ENCODE measurements around the gene GFER. TPM values are rescaled to one million over a fixed set of nuclear protein-coding genes. Genes with fewer than 3 reads are reported as not detected.
"Not testable (repeated sequence)": the region's sequence is repeated elsewhere in the genome, so short reads cannot be mapped to it uniquely, and the experiment has no call there.

Gene GFER
- total RNA-seq, 2 donors from 2014 or later = 13.2 to 35.9 TPM

- no peak overlapping the region for H3K4me3 ChIP-seq
- DNase-seq = no peak
Measured at GRCh38 chr16:2030036-2030435, 46.0 kb downstream of the GFER start.

GRCh38 chr16:2031081-2031577 lies 47.1 kb downstream of the GFER start:
- Histone ChIP-seq H3K27me3 (no peaks in the 10 kb centered on the region), H3K36me3 (replicated peaks in 1 of 2; ENCODE audit: insufficient read depth in 1 of 2, low read depth in 2 of 2) (no peaks in the 10 kb centered on the region), H3K4me3 (no peak overlapping the region), H3K9me3 (no peaks in the 10 kb centered on the region), H3K27ac (peak overlapping the region in 1 of 4 donors; percentile 17), H3K4me1 (peaks cover 36% of the 10 kb centered on the region)
- DNase-seq (no peak), ATAC-seq (no peak)
- intact Hi-C loops (cut with DNase I) = no loop called here
- WGBS, 2 donors = 80% methylated on average over 11 of the region's 11 CpGs; no CpG with 5 or more reads in 1 of the 2 donors
- TF ChIP-seq POLR2A (IDR thresholded peaks at IDR 0.05) (no peak), CTCF (IDR thresholded peaks at IDR 0.05) (no peak)

More at GRCh38 chr16:2030036-2030435, 46.0 kb downstream of the GFER start:
- WGBS, 2 donors = 83 to 100% methylated on average over 4 to 11 of the region's 11 CpGs
- H3K36me3 ChIP-seq (replicated peaks in 1 of 2; ENCODE audit: insufficient read depth in 1 of 2, low read depth in 2 of 2) = no peaks in the 10 kb centered on the region
- H3K4me1 ChIP-seq = peaks cover 27% of the 10 kb centered on the region
- peak overlapping the region in 1 of 4 donors; percentile 17 for H3K27ac ChIP-seq
- TF ChIP-seq CTCF (IDR thresholded peaks at IDR 0.05) (no peak), POLR2A (IDR thresholded peaks at IDR 0.05) (no peak)
- no peaks in the 10 kb centered on the region for H3K9me3 ChIP-seq
- H3K27me3 ChIP-seq = no peaks in the 10 kb centered on the region
- ATAC-seq = no peak
- intact Hi-C loops (cut with DNase I) = no loop called here

- 81% methylated on average over 14 of the region's 15 CpGs; no CpG with 5 or more reads in 1 of the 2 donors for WGBS, 2 donors
- intact Hi-C loops (cut with DNase I) = no loop called here
- Histone ChIP-seq H3K36me3 (replicated peaks in 1 of 2; ENCODE audit: insufficient read depth in 1 of 2, low read depth in 2 of 2) (no peaks in the 10 kb centered on the region), H3K4me3 (no peak overlapping the region), H3K9me3 (no peaks in the 10 kb centered on the region), H3K27ac (peak overlapping the region in 3 of 4 donors; percentile 52 to 76 (median 73)), H3K27me3 (no peaks in the 10 kb centered on the region), H3K4me1 (peaks cover 39% of the 10 kb centered on the region)
- TF ChIP-seq CTCF (IDR thresholded peaks at IDR 0.05) (no peak), POLR2A (IDR thresholded peaks at IDR 0.05) (no peak)
- no peak for DNase-seq
- ATAC-seq = peak; percentile 7
Measured at GRCh38 chr16:2032285-2033056, 48.5 kb downstream of the GFER start.

GRCh38 chr16:2033057-2033908 lies 49.3 kb downstream of the GFER start:
- H3K4me3 ChIP-seq = no peak overlapping the region
- TF ChIP-seq POLR2A (IDR thresholded peaks at IDR 0.05) (peak in 1 of 3 donors; percentile 6), CTCF (IDR thresholded peaks at IDR 0.05) (no peak)
- no peaks in the 10 kb centered on the region for H3K27me3 ChIP-seq
- peaks cover 31% of the 10 kb centered on the region for H3K4me1 ChIP-seq
- H3K36me3 ChIP-seq (replicated peaks in 1 of 2; ENCODE audit: insufficient read depth in 1 of 2, low read depth in 2 of 2) = no peaks in the 10 kb centered on the region
- H3K27ac ChIP-seq = peak overlapping the region; percentile 12 to 76 (median 62)
- ATAC-seq (peak; percentile 47), DNase-seq (peak in 3 of 4 donors; percentile 42 to 60 (median 52))
- 43 to 70% methylated on average over 16 to 35 of the region's 37 CpGs for WGBS, 2 donors
- no peaks in the 10 kb centered on the region for H3K9me3 ChIP-seq
- intact Hi-C loops (cut with DNase I) = no loop called here

- H3K27me3 ChIP-seq; intact Hi-C loops (cut with DNase I); ATAC-seq; H3K9me3 ChIP-seq; H3K36me3 ChIP-seq (replicated peaks in 1 of 2; ENCODE audit: insufficient read depth in 1 of 2, low read depth in 2 of 2); DNase-seq; H3K4me3 ChIP-seq: not testable (repeated sequence)
- Histone ChIP-seq H3K27ac (peak overlapping the region; percentile 12 to 82 (median 64)), H3K4me1 (peaks cover 33% of the 10 kb centered on the region)
- WGBS, 2 donors = 74 to 83% methylated on average over 9 to 19 of the region's 32 CpGs
Measured at GRCh38 chr16:2033909-2034695, 50.1 kb downstream of the GFER start.

Data from body of pancreas (tissue), 4 donors.